Stimulated activated CD4-positive, alpha-beta T cell treated with anti-CD3 and anti-CD28 coated beads, TNF-alpha, amount 100 ng/mL, for 24 hours (primary cell): ENCODE results near the gene NEU4.
"Not testable (repeated sequence)": the region's sequence is repeated elsewhere in the genome, so short reads cannot be mapped to it uniquely, and the experiment has no call there.

Source experiments
- DNase-seq, 3 experiments: peaks; one replicate each; pipeline ENCODE4 v3.0.0-alpha.2; 2020; ENCODE audit warnings: low read depth in 3 of 3

The NEU4 gene

GRCh38 chr2:241798631-241799521 lies 10.1 kb upstream of the NEU4 start:
- no peak for DNase-seq

- no peak for DNase-seq
Observed at GRCh38 chr2:241799522-241800197, 9.3 kb upstream of the NEU4 start.

GRCh38 chr2:241800198-241800903 lies 8.6 kb upstream of the NEU4 start:
- not testable (repeated sequence) for DNase-seq

- DNase-seq: no peak
Observed at GRCh38 chr2:241801611-241802420, 7.2 kb upstream of the NEU4 start.

GRCh38 chr2:241802421-241803318 lies 6.3 kb upstream of the NEU4 start:
- no peak for DNase-seq

- DNase-seq: peak in 1 of 3 experiments; percentile 49
Observed at GRCh38 chr2:241803387-241804325, 5.3 kb upstream of the NEU4 start.

- no peak for DNase-seq
Observed at GRCh38 chr2:241804326-241805229, 4.4 kb upstream of the NEU4 start.

GRCh38 chr2:241806217-241806616 lies 2.8 kb upstream of the NEU4 start:
- not testable (repeated sequence) for DNase-seq

- no peak for DNase-seq
Observed at GRCh38 chr2:241808051-241808720, 807 bp upstream of the NEU4 start.

- no peak for DNase-seq
Observed at GRCh38 chr2:241809383-241810306, 652 bp downstream of the NEU4 start.

GRCh38 chr2:241810307-241811200 lies 1.6 kb downstream of the NEU4 start:
- DNase-seq: no peak

GRCh38 chr2:241811201-241811951 lies 2.4 kb downstream of the NEU4 start:
- no peak for DNase-seq

- no peak for DNase-seq
Observed at GRCh38 chr2:241811952-241812729, 3.1 kb downstream of the NEU4 start.
